MM.1S (cell line): ENCODE data around the gene SCRN2.
A peak's percentile ranks its signal among the peaks of the same experiment; 100 is the strongest.

ENCODE experiments used
- CTCF ChIP-seq: fragments of 300-600 bp; sonication (generic); IDR thresholded peaks from 2 replicates; pipeline ENCODE4 v1.5.1; 2016; ENCODE audit warnings: antibody characterized with exemption, low read length, mixed read lengths
- EZH2phosphoT487 ChIP-seq: fragments of 300-600 bp; sonication (generic); IDR thresholded peaks from 2 replicates; pipeline ENCODE4 v1.6.1; 2018; ENCODE audit warnings: antibody characterized with exemption, low read length

GRCh38 chr17:47802341-47803022 lies 38.6 kb downstream of the SCRN2 start:
- peak; percentile 64 for TF ChIP-seq CTCF
- TF ChIP-seq EZH2phosphoT487, result no peak
